Panc1 (cell line): Measurements from ENCODE around the gene PVRIG. TPM values are rescaled to one million over a fixed set of nuclear protein-coding genes. Genes with fewer than 3 reads are reported as not detected.

ENCODE experiments used
- ATAC-seq: fragments of 200-7000 bp; cut with Tn5 transposase; 2 replicates; pipeline ENCODE4 v1.9.1; 2020; ENCODE audit warnings: mild to moderate bottlenecking, moderate library complexity
- BruUV-seq: library from RNA; stranded (reverse); fragments of 400-500 nt; replicated peaks from 2 replicates; lab custom pipeline; 2021; lab: Mats Ljungman, UMichigan
- CTCF ChIA-PET: fragments of 300-600 bp; sonication (Branson Sonifier 250); formaldehyde crosslinking; loops from one replicate; lab custom pipeline; 2022; ENCODE audit warnings: antibody characterized with exemption; lab: Charles Lee
- POLR2A ChIA-PET: fragments of 300-600 bp; sonication (Branson Sonifier 250); formaldehyde crosslinking; loops from one replicate; lab custom pipeline; 2022; ENCODE audit warnings: antibody characterized with exemption; lab: Charles Lee
- DNase-seq: peaks from one replicate; pipeline ENCODE4 v3.0.0-alpha.2; 2010; ENCODE audit warnings: low read depth, low spot score
- H3K27ac ChIP-seq: 2 replicates; pipeline ENCODE4 v1.5.1; 2011; ENCODE audit warnings: mild to moderate bottlenecking, low read length, inconsistent platforms
- H3K27me3 ChIP-seq: fragments of 200-500 bp; sonication (Bioruptor generic); 2 replicates; pipeline ENCODE4 v1.6.0; 2014; ENCODE audit warnings: low read length, inconsistent platforms; ENCODE audit not compliant: control insufficient read depth, insufficient read depth
- H3K36me3 ChIP-seq: fragments of 200-500 bp; sonication (Bioruptor generic); 2 replicates; pipeline ENCODE4 v1.5.1; 2014; ENCODE audit warnings: inconsistent platforms, mild to moderate bottlenecking, low read length, moderate library complexity; ENCODE audit not compliant: control insufficient read depth, insufficient read depth
- H3K4me1 ChIP-seq: 2 replicates; pipeline ENCODE4 v1.5.1; 2011; ENCODE audit warnings: inconsistent platforms, mild to moderate bottlenecking, low read length, moderate library complexity; ENCODE audit not compliant: control insufficient read depth, insufficient read depth
- H3K4me3 ChIP-seq, 2 experiments: 2 replicates each; pipeline ENCODE4 v1.5.1; 2011 to 2012; ENCODE audit warnings: low read depth in 2 of 2, low read length in 2 of 2, mild to moderate bottlenecking in 2 of 2, inconsistent platforms in 1 of 2, moderate library complexity in 1 of 2
- H3K9me3 ChIP-seq: fragments of 200-500 bp; sonication (Bioruptor generic); 2 replicates; pipeline ENCODE4 v1.5.1; 2014; ENCODE audit warnings: low read depth, mild to moderate bottlenecking, inconsistent platforms, low read length, moderate library complexity; ENCODE audit not compliant: control insufficient read depth, insufficient read depth
- POLR2AphosphoS5 ChIP-seq: IDR thresholded peaks from 2 replicates; pipeline ENCODE4 v1.6.1; 2012; ENCODE audit warnings: mild to moderate bottlenecking, low read depth, low read length, moderate library complexity
- SIN3A ChIP-seq: IDR thresholded peaks from 2 replicates; pipeline ENCODE4 v1.6.1; 2012; ENCODE audit warnings: low read depth, mild to moderate bottlenecking, low read length, moderate library complexity, borderline replicate concordance; ENCODE audit not compliant: insufficient read depth
- TCF7L2 ChIP-seq: IDR thresholded peaks from 2 replicates; pipeline ENCODE4 v1.6.1; 2011; ENCODE audit warnings: mild to moderate bottlenecking, low read depth, low read length, inconsistent platforms
- in situ Hi-C: cut with HindIII; loops from 2 replicates; pipeline ENCODE4 v1.10.0; 2016; ENCODE audit warnings: low sequenced_read_pairs, low pct_unique_long_range_greater_than_20kb
- intact Hi-C: fragments of 100-400 bp; cut with micrococcal nuclease; formaldehyde crosslinking; loops from one replicate; pipeline ENCODE4 v1.10.0; 2022; ENCODE audit not compliant: unreplicated experiment
- total RNA-seq: library from RNA; stranded (reverse); gene quantifications from one replicate; pipeline ENCODE4 v1.2.1, GENCODE V29; 2021; ENCODE audit not compliant: unreplicated experiment
- TF ChIP-seq, protein P1 (sequence below), 2 experiments: IDR thresholded peaks; 2 replicates each; pipeline ENCODE4 v1.6.1; 2011 to 2012; ENCODE audit warnings: low read depth in 2 of 2, control low read depth in 1 of 2, low read length in 1 of 2, mild to moderate bottlenecking in 1 of 2, moderate library complexity in 1 of 2; ENCODE audit not compliant: insufficient read depth in 1 of 2
- TF ChIP-seq, protein P2 (sequence below): fragments of 450-650 bp; IDR thresholded peaks from 2 replicates; pipeline ENCODE4 v1.5.1; 2017; ENCODE audit warnings: mild to moderate bottlenecking

The PVRIG gene
- total RNA-seq, 1 experiment from 2014 or later, result not detected

DNA sequence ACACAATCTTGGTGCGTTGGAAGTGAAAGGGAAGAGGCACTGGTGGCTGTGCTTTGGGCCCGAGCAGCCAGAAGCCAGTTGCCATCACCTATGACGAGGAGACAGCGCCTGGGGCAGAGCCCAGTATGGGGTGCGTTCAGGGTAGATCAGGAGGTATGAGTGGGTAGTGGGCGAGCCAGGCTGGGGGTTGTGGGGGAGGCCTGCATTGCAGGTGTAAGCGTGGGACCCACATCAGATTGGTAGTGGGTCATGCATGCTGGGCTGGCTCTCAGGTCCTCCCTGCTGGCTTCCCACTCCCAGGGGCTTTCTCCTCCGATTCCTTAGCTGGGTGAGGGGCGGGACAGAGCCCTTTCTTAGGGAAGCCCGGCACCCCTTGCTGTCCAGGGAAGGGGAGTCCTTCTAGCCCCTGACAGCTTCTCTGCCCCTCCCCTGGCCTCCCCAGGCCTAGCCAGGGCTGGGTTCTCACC is 445 bp upstream of the PVRIG start:
- intact Hi-C loops (loop anchor here (5.0 kb wide), 1 partner anchor 87 kb away; no protein-coding TSS in a partner anchor), in situ Hi-C loops (no loop called here)
- Histone ChIP-seq H3K36me3 (no peaks in the 10 kb centered on the region), H3K4me3 (no peak overlapping the region), H3K4me1 (no peaks in the 10 kb centered on the region), H3K27ac (no peak overlapping the region), H3K27me3 (no peaks in the 10 kb centered on the region), H3K9me3 (no peaks in the 10 kb centered on the region)
- no peak for ATAC-seq
- no peak for DNase-seq
- TF ChIP-seq POLR2AphosphoS5 (no peak), TCF7L2 (no peak), SIN3A (no peak)
- TF ChIP-seq, protein P1, sequence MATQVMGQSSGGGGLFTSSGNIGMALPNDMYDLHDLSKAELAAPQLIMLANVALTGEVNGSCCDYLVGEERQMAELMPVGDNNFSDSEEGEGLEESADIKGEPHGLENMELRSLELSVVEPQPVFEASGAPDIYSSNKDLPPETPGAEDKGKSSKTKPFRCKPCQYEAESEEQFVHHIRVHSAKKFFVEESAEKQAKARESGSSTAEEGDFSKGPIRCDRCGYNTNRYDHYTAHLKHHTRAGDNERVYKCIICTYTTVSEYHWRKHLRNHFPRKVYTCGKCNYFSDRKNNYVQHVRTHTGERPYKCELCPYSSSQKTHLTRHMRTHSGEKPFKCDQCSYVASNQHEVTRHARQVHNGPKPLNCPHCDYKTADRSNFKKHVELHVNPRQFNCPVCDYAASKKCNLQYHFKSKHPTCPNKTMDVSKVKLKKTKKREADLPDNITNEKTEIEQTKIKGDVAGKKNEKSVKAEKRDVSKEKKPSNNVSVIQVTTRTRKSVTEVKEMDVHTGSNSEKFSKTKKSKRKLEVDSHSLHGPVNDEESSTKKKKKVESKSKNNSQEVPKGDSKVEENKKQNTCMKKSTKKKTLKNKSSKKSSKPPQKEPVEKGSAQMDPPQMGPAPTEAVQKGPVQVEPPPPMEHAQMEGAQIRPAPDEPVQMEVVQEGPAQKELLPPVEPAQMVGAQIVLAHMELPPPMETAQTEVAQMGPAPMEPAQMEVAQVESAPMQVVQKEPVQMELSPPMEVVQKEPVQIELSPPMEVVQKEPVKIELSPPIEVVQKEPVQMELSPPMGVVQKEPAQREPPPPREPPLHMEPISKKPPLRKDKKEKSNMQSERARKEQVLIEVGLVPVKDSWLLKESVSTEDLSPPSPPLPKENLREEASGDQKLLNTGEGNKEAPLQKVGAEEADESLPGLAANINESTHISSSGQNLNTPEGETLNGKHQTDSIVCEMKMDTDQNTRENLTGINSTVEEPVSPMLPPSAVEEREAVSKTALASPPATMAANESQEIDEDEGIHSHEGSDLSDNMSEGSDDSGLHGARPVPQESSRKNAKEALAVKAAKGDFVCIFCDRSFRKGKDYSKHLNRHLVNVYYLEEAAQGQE (IDR thresholded peaks at IDR 0.05; ENCODE audit: insufficient read depth in 1 of 2, low read depth in 2 of 2, low read length in 1 of 2), result no peak
- TF ChIP-seq, protein P2, sequence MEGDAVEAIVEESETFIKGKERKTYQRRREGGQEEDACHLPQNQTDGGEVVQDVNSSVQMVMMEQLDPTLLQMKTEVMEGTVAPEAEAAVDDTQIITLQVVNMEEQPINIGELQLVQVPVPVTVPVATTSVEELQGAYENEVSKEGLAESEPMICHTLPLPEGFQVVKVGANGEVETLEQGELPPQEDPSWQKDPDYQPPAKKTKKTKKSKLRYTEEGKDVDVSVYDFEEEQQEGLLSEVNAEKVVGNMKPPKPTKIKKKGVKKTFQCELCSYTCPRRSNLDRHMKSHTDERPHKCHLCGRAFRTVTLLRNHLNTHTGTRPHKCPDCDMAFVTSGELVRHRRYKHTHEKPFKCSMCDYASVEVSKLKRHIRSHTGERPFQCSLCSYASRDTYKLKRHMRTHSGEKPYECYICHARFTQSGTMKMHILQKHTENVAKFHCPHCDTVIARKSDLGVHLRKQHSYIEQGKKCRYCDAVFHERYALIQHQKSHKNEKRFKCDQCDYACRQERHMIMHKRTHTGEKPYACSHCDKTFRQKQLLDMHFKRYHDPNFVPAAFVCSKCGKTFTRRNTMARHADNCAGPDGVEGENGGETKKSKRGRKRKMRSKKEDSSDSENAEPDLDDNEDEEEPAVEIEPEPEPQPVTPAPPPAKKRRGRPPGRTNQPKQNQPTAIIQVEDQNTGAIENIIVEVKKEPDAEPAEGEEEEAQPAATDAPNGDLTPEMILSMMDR, result no peak
- CTCF ChIA-PET, result no interaction called here
- BruUV-seq, result no TSS peak
- POLR2A ChIA-PET, result no interaction called here

DNA sequence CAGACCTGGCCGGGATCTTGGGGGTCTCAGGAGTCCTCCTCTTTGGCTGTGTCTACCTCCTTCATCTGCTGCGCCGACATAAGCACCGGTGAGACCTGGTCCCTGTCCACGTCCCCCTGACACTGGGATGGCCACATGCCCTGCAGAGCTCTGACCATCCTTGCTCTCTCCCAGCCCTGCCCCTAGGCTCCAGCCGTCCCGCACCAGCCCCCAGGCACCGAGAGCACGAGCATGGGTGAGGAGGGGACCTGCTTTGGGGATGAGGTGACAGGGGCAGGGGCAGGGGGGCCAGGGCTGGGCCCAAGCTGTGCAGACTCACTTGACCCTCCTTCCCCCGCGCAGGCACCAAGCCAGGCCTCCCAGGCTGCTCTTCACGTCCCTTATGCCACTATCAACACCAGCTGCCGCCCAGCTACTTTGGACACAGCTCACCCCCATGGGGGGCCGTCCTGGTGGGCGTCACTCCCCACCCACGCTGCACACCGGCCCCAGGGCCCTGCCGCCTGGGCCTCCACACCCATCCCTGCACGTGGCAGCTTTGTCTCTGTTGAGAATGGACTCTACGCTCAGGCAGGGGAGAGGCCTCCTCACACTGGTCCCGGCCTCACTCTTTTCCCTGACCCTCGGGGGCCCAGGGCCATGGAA is 959 bp downstream of the PVRIG start:
- TF ChIP-seq, protein P2, result no peak
- TF ChIP-seq, protein P1 (IDR thresholded peaks at IDR 0.05; ENCODE audit: insufficient read depth in 1 of 2, low read depth in 2 of 2, low read length in 1 of 2), result no peak
- TF ChIP-seq POLR2AphosphoS5 (no peak), TCF7L2 (no peak), SIN3A (no peak)
- POLR2A ChIA-PET, result interaction anchor here (0.6 kb wide), 1 partner anchor 56 kb away, joined by 4 read pairs; no protein-coding TSS in a partner anchor
- DNase-seq (no peak), ATAC-seq (no peak)
- Histone ChIP-seq H3K9me3 (no peaks in the 10 kb centered on the region), H3K4me3 (no peak overlapping the region), H3K36me3 (no peaks in the 10 kb centered on the region), H3K27me3 (no peaks in the 10 kb centered on the region), H3K4me1 (no peaks in the 10 kb centered on the region), H3K27ac (no peak overlapping the region)
- CTCF ChIA-PET, result no interaction called here
- intact Hi-C loops (no loop called here), in situ Hi-C loops (no loop called here)
- no TSS peak for BruUV-seq
